Thoracic aorta (tissue), 2 donors: ENCODE results near the gene CDH23. TPM values are rescaled to one million over a fixed set of nuclear protein-coding genes. Genes with fewer than 3 reads are reported as not detected.

Experiments used
- ATAC-seq: fragments of 150-250 bp; one replicate; pipeline ENCODE4 v1.8.0; 2017; ENCODE audit warnings: low read depth; ENCODE audit not compliant: insufficient number of reproducible peaks, low FRiP score
- DNase-seq: peaks from one replicate; pipeline ENCODE4 v3.0.0-alpha.2; 2020; ENCODE audit warnings: low spot score
- H3K27ac ChIP-seq, 2 donors: fragments of 200-600 bp; sonication (generic); 1 replicate in 1 of 2; 2 replicates in 1 of 2; pipeline ENCODE4 v1.5.1; 2016; ENCODE audit warnings: mild to moderate bottlenecking in 2 of 2, moderate library complexity in 2 of 2
- H3K27me3 ChIP-seq: fragments of 200-600 bp; sonication (generic); replicated peaks from 2 replicates; pipeline ENCODE4 v1.6.0; 2016; ENCODE audit warnings: mild to moderate bottlenecking; ENCODE audit not compliant: insufficient read depth
- H3K36me3 ChIP-seq: fragments of 200-600 bp; sonication (generic); one replicate; pipeline ENCODE4 v1.5.1; 2016
- H3K4me1 ChIP-seq, 2 donors: fragments of 200-600 bp; sonication (generic); 1 replicate in 1 of 2; 2 replicates in 1 of 2; pipeline versions ENCODE4 v1.5.1 to v1.6.0; 2016; ENCODE audit warnings: low read depth in 2 of 2, mild to moderate bottlenecking in 1 of 2; ENCODE audit not compliant: control insufficient read depth in 1 of 2
- H3K4me3 ChIP-seq: fragments of 200-600 bp; sonication (generic); 2 replicates; pipeline ENCODE4 v1.5.1; 2016; ENCODE audit warnings: mild to moderate bottlenecking
- H3K9me3 ChIP-seq: fragments of 200-600 bp; sonication (generic); 2 replicates; pipeline ENCODE4 v1.5.1; 2016
- total RNA-seq, 2 donors: library from RNA; depleted of rRNA; stranded (reverse); fragments of >200 nt; gene quantifications; one replicate each; pipeline versions ENCODE4 v1.1.0 to v1.2.3, GENCODE V29; 2016
- TF ChIP-seq, protein P1 (sequence below): fragments of 200-600 bp; sonication (generic); IDR thresholded peaks from one replicate; pipeline ENCODE4 v1.5.1; 2019; ENCODE audit warnings: antibody characterized with exemption

Gene CDH23
- total RNA-seq, 2 donors from 2014 or later: 10.6 to 10.8 TPM

- Histone ChIP-seq H3K4me1 (no peaks in the 10 kb centered on the region), H3K27ac (no peak overlapping the region), H3K9me3 (no peaks in the 10 kb centered on the region), H3K27me3 (no peaks in the 10 kb centered on the region), H3K36me3 (no peaks in the 10 kb centered on the region), H3K4me3 (no peak overlapping the region)
- no peak for DNase-seq
- TF ChIP-seq, protein P1, sequence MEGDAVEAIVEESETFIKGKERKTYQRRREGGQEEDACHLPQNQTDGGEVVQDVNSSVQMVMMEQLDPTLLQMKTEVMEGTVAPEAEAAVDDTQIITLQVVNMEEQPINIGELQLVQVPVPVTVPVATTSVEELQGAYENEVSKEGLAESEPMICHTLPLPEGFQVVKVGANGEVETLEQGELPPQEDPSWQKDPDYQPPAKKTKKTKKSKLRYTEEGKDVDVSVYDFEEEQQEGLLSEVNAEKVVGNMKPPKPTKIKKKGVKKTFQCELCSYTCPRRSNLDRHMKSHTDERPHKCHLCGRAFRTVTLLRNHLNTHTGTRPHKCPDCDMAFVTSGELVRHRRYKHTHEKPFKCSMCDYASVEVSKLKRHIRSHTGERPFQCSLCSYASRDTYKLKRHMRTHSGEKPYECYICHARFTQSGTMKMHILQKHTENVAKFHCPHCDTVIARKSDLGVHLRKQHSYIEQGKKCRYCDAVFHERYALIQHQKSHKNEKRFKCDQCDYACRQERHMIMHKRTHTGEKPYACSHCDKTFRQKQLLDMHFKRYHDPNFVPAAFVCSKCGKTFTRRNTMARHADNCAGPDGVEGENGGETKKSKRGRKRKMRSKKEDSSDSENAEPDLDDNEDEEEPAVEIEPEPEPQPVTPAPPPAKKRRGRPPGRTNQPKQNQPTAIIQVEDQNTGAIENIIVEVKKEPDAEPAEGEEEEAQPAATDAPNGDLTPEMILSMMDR: no peak
- ATAC-seq: no peak
These were observed 39.8 kb downstream of the CDH23 start for GRCh38 chr10:71436268-71437125.

GRCh38 chr10:71437537-71438092 is 40.9 kb downstream of the CDH23 start:
- Histone ChIP-seq H3K9me3 (no peaks in the 10 kb centered on the region), H3K27me3 (no peaks in the 10 kb centered on the region), H3K4me3 (no peak overlapping the region), H3K4me1 (no peaks in the 10 kb centered on the region), H3K36me3 (no peaks in the 10 kb centered on the region), H3K27ac (no peak overlapping the region)
- DNase-seq (no peak), ATAC-seq (no peak)
- TF ChIP-seq, protein P1: no peak

DNA sequence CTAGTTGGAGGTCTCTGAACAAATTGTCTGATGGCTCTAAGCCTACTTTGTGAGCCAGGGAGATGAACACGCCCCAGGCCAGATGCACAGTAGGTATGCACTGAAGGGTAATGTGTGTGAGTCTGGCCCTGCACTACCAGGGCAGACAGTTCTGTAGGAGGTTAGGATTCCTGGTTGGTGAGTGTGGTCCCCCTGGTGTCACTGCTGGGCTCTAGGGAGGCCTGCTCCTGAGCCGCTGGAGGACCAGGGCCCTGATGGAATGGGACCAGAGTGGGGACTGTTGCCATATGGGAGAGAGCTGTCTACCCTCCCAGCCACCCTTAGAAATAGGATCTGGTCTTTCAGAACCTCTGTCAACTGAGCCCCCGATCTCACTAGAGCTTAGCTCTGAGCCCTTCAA is 42.0 kb downstream of the CDH23 start:
- TF ChIP-seq, protein P1: no peak
- Histone ChIP-seq H3K4me1 (no peaks in the 10 kb centered on the region), H3K9me3 (no peaks in the 10 kb centered on the region), H3K27ac (no peak overlapping the region), H3K36me3 (no peaks in the 10 kb centered on the region), H3K4me3 (no peak overlapping the region), H3K27me3 (no peaks in the 10 kb centered on the region)
- ATAC-seq (no peak), DNase-seq (no peak)

DNA sequence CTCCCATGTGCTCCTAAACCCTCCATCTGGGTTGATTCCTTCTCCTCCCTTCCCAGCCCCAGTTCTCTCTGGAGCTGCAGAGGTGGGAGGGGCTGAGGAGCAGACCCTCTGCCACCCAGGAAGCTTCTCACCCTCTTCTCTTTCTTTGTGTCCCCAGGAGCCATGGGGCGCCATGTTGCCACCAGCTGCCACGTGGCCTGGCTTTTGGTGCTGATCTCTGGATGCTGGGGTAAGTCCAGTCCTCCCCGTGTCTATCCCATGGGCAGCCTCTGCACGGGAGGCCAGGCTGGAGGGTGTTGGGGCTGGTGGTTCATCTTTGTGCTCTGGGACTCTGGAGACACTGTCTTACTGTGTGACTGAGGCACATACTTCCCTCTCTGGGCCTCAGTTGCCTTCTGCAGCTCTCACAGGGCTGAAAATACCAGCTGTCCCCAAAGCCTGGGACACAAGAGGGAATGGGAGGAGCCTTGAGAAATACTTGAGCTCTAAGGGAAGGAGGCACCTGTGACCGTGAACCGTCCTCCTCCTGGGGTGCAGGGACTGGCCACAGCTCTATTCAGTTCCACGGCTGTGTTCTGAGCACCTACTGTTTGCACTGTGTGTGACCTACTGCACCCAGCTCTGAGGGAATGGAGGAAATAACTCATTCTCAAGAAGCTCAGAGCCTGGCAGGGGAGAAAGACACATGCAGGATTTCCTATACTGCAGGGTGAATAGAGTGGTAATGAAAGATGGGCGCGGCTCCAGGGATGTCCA is 43.1 kb downstream of the CDH23 start:
- Histone ChIP-seq H3K4me1 (no peaks in the 10 kb centered on the region), H3K27ac (no peak overlapping the region), H3K36me3 (no peaks in the 10 kb centered on the region), H3K27me3 (no peaks in the 10 kb centered on the region), H3K4me3 (no peak overlapping the region), H3K9me3 (no peaks in the 10 kb centered on the region)
- TF ChIP-seq, protein P1: no peak
- DNase-seq (no peak), ATAC-seq (no peak)

GRCh38 chr10:71440506-71441035 is 43.9 kb downstream of the CDH23 start:
- H3K4me1 ChIP-seq: no peaks in the 10 kb centered on the region
- TF ChIP-seq, protein P1: no peak
- no peak overlapping the region for H3K4me3 ChIP-seq
- H3K27me3 ChIP-seq: no peaks in the 10 kb centered on the region
- no peak overlapping the region for H3K27ac ChIP-seq
- no peaks in the 10 kb centered on the region for H3K9me3 ChIP-seq
- H3K36me3 ChIP-seq: no peaks in the 10 kb centered on the region
- ATAC-seq (no peak), DNase-seq (no peak)
